GM18499 (cell line): ENCODE data around the gene PBLD.

ENCODE experiments used
- ATAC-seq: cut with Tn5 transposase; IDR thresholded peaks from one replicate; pipeline ENCODE4 v1.9.1; 2021; ENCODE audit warnings: moderate number of reproducible peaks; ENCODE audit not compliant: insufficient read depth, unreplicated experiment

PBLD gene

DNA sequence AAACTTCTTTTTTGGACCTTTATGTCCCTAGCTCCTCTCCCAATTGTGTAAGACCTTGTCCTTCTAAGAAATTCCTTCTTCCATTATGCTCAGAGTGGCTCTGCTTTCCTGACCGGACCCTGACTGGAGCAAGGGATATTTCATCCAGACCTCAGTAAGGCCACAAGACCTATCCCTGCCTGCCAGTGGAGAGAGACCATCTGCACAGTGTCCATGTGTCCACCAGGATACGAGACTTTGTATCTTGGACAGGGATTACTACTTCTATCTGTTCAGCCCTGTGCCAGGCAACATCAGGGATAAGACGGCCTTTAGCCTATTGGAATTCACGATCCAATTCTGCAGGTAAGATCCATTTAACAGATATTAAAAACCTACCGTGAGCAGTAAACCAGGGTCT, 93.7 kb downstream of the PBLD start:
- ATAC-seq = no peak

DNA sequence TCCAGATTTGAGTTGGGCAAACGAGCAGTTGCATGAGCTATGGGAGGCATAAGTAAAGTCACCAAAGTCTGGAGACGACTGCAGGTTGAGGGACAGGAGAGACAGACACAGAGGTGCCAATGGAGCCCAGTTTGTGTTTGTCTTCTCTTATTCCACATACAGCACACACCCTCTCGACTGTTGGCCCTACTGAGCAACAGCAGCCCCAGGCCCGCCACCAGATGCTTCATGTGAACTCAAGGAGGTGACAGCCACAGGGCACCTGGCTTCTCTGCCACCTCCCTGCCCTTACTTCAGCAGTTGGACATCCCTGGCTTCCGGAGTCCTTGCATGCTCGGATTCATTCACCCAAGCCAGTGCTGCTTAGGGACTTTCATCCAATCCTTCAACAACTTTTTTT, 94.4 kb downstream of the PBLD start:
- no peak for ATAC-seq

DNA sequence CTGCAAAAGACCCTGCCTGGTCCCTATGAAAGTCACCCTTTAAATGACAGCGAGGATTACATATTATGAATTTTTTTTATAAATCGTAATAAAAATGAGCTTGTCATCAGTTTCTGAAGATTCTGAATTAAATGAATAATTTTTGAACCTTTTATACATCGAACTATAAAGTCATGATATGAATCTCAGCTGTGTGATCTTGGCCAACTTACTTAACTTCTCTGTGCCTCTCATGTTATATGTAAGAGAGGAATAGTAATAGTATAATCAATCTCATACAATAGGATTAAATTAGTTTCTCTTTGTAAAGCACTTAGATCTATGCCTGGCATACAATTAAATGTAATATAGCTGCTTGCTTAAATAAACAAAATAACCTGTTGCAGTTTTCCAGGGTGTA, 95.6 kb downstream of the PBLD start:
- no peak for ATAC-seq

DNA sequence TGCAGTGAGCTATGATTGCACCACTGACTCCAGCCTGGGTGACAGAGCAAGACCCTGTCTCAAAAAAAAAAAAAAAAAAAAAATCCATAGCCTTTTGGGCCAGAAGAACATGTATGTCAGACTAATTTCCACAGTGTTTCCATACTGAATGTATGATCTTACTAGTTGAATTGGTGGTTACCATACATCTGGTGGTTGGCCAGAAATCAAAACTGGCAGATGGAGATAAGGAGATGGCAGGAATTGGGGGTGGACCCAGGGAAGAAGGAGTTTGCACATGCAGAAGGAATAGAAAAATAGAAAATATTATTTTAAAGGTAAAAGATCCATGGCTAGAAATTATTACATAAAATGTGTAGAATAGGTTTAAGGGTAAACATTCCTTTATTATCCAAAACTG, 97.1 kb downstream of the PBLD start:
- ATAC-seq = no peak

DNA sequence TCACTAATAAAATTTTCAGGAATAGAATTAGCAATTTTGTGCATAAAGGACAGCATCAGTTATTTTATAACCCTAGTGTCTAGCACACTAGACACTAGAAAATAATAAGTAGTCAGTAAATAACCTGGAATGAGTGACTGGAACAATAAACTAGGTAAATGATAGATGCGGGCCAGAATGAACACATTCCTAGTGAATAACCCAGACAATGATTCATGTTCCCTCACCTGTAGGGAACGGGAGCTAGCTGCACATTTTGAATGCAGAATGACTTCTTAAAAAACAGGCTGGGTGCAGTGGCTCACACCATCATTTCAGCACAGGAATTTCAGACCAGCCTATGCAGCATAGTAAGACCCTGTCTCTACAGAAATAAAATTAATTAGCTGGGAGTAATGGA, 97.6 kb downstream of the PBLD start:
- no peak for ATAC-seq

DNA sequence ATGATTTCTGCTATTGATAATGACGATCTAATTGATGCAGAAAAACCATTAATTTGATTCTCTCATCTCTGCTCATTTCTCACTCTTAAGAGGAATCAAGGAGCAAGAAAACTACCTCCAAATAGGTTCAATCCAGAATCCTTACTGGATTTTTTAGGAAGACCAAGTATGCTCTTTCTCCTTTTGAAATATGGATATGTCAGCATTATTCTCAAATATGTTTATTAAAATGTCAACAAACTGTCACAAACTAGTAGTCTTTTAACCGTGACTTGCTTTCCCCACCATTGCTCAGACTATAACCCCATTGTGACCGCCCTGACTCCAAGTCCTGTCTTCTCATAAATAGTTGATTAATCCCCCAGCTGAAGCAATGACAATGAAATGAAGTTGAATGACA, 99.7 kb downstream of the PBLD start:
- no peak for ATAC-seq
